IMR-90 (cell line): ENCODE results near the gene TMSB10. TPM values are rescaled to one million over a fixed set of nuclear protein-coding genes. Genes with fewer than 3 reads are reported as not detected.
"Not testable (repeated sequence)": the region's sequence is repeated elsewhere in the genome, so short reads cannot be mapped to it uniquely, and the experiment has no call there.

ENCODE experiments used
- ATAC-seq: fragments of 200-7000 bp; cut with Tn5 transposase; 2 replicates; pipeline ENCODE4 v1.9.1; 2020; ENCODE audit warnings: low read depth, mild to moderate bottlenecking, moderate library complexity
- BruUV-seq: library from RNA; stranded (reverse); fragments of 400-500 nt; replicated peaks from 2 replicates; lab custom pipeline; 2021; lab: Mats Ljungman, UMichigan
- CTCF ChIA-PET: fragments of 300-600 bp; formaldehyde crosslinking; extraction: SDS; loops from one replicate; lab custom pipeline; 2021; ENCODE audit warnings: antibody characterized with exemption; lab: Yijun Ruan, JAX
- POLR2A ChIA-PET: fragments of 300-600 bp; sonication (Branson Sonifier 250); formaldehyde crosslinking; loops from one replicate; lab custom pipeline; 2022; ENCODE audit warnings: antibody characterized with exemption; ENCODE audit not compliant: unreplicated experiment; lab: Charles Lee
- DNase-seq: peaks from one replicate; pipeline ENCODE4 v3.0.0; 2013
- H2AFZ ChIP-seq: replicated peaks from 2 replicates; pipeline ENCODE3; 2013; ENCODE audit warnings: low read length, mild to moderate bottlenecking; ENCODE audit not compliant: poor library complexity
- H2AK5ac ChIP-seq: 2 replicates; pipeline ENCODE4 v1.6.1; 2013; ENCODE audit warnings: low read depth, low read length, inconsistent platforms
- H2AK9ac ChIP-seq: replicated peaks from 2 replicates; pipeline ENCODE3; 2013; ENCODE audit warnings: mild to moderate bottlenecking, low read depth, low read length, moderate library complexity; ENCODE audit not compliant: poor library complexity
- H2BK120ac ChIP-seq: 2 replicates; pipeline ENCODE4 v1.6.1; 2013; ENCODE audit warnings: low read depth, low read length, inconsistent platforms
- H2BK15ac ChIP-seq: 3 replicates; pipeline ENCODE4 v1.6.1; 2013; ENCODE audit warnings: low read depth, low read length, inconsistent platforms
- H2BK20ac ChIP-seq: 2 replicates; pipeline ENCODE4 v1.6.1; 2013; ENCODE audit warnings: low read depth, mild to moderate bottlenecking, inconsistent platforms, low read length, moderate library complexity
- H2BK5ac ChIP-seq: 2 replicates; pipeline ENCODE4 v1.6.1; 2013; ENCODE audit warnings: mild to moderate bottlenecking, low read depth, low read length, inconsistent platforms; ENCODE audit not compliant: poor library complexity, severe bottlenecking
- H3K14ac ChIP-seq: replicated peaks from 2 replicates; pipeline ENCODE4 v1.6.1; 2013; ENCODE audit warnings: low read depth, low read length, inconsistent platforms
- H3K18ac ChIP-seq: 2 replicates; pipeline ENCODE4 v1.6.1; 2013; ENCODE audit warnings: low read depth, low read length, control low read depth
- H3K23ac ChIP-seq: 2 replicates; pipeline ENCODE4 v1.6.1; 2013; ENCODE audit warnings: low read depth, low read length, inconsistent platforms
- H3K27ac ChIP-seq: 2 replicates; pipeline ENCODE4 v1.5.1; 2013; ENCODE audit warnings: mild to moderate bottlenecking, control low read depth, low read length; ENCODE audit not compliant: insufficient read depth
- H3K27me3 ChIP-seq: 2 replicates; pipeline ENCODE4 v1.6.1; 2013; ENCODE audit warnings: low read length; ENCODE audit not compliant: control insufficient read depth, insufficient read depth
- H3K36me3 ChIP-seq: 2 replicates; pipeline ENCODE4 v1.6.1; 2013; ENCODE audit warnings: low read length, mixed read lengths; ENCODE audit not compliant: control insufficient read depth, insufficient read depth
- H3K4ac ChIP-seq: 2 replicates; pipeline ENCODE4 v1.6.1; 2013; ENCODE audit warnings: low read depth, low read length, inconsistent platforms
- H3K4me1 ChIP-seq: 2 replicates; pipeline ENCODE4 v1.6.1; 2013; ENCODE audit warnings: low read length, mixed read lengths; ENCODE audit not compliant: control insufficient read depth, insufficient read depth
- H3K4me2 ChIP-seq: 2 replicates; pipeline ENCODE4 v1.6.1; 2013; ENCODE audit warnings: low read depth, mild to moderate bottlenecking, control low read depth, low read length, moderate library complexity
- H3K4me3 ChIP-seq: 2 replicates; pipeline ENCODE4 v1.5.1; 2013; ENCODE audit warnings: low read depth, mild to moderate bottlenecking, control low read depth, low read length, moderate library complexity; ENCODE audit not compliant: insufficient read depth
- H3K56ac ChIP-seq: 2 replicates; pipeline ENCODE4 v1.6.1; 2013; ENCODE audit warnings: low read length, inconsistent platforms; ENCODE audit not compliant: insufficient read depth; ENCODE audit errors: extremely low read depth
- H3K79me1 ChIP-seq, 2 experiments: 2 replicates each; pipeline ENCODE4 v1.6.1; 2013; ENCODE audit warnings: low read length in 2 of 2, inconsistent platforms in 1 of 2, low read depth in 1 of 2
- H3K9ac ChIP-seq: 2 replicates; pipeline ENCODE4 v1.6.1; 2013; ENCODE audit warnings: low read depth, low read length, control low read depth
- H3K9me1 ChIP-seq: 2 replicates; pipeline ENCODE4 v1.6.1; 2013; ENCODE audit warnings: low read length, inconsistent platforms; ENCODE audit not compliant: insufficient read depth
- H3K9me3 ChIP-seq: 2 replicates; pipeline ENCODE4 v1.6.1; 2013; ENCODE audit warnings: low read length; ENCODE audit not compliant: control insufficient read depth, insufficient read depth
- H4K20me1 ChIP-seq: 2 replicates; pipeline ENCODE4 v1.6.1; 2013; ENCODE audit warnings: low read length, inconsistent platforms; ENCODE audit not compliant: insufficient read depth
- H4K5ac ChIP-seq: 2 replicates; pipeline ENCODE4 v1.6.1; 2013; ENCODE audit warnings: mild to moderate bottlenecking, low read depth, low read length, control low read depth
- H4K8ac ChIP-seq, 2 experiments: 2 replicates each; pipeline ENCODE4 v1.6.1; 2013; ENCODE audit warnings: low read depth in 2 of 2, low read length in 2 of 2, control low read depth in 1 of 2, inconsistent platforms in 1 of 2
- H4K91ac ChIP-seq: 2 replicates; pipeline ENCODE4 v1.6.1; 2013; ENCODE audit warnings: low read depth, low read length, inconsistent platforms; ENCODE audit not compliant: insufficient read depth
- WGBS, 2 experiments: methylation state at CpG; one replicate each; pipeline versions ENCODE4 v1.1.5 to v1.1.7; 2013; ENCODE audit warnings: missing lambda C conversion rate in 2 of 2; ENCODE audit not compliant: insufficient read length in 1 of 2; ENCODE audit errors: extremely low coverage in 2 of 2; 5-methylcytosine and 5-hydroxymethylcytosine counted together
- dilution Hi-C: fragments of 300-500 bp; cut with HindIII; formaldehyde crosslinking; loops from one replicate; pipeline ENCODE4 v1.14.3; 2018; ENCODE audit warnings: low sequenced_read_pairs; ENCODE audit not compliant: unreplicated experiment
- in situ Hi-C: fragments of 300-500 bp; cut with MboI; formaldehyde crosslinking; loops from 3 replicates; pipeline ENCODE4 v1.14.3; 2019; ENCODE audit warnings: low sequenced_read_pairs, inconsistent platforms, mixed read lengths
- intact Hi-C: fragments of 100-400 bp; cut with micrococcal nuclease; formaldehyde crosslinking; loops from 2 replicates; pipeline ENCODE4 v1.10.0; 2022
- polyA plus RNA-seq, 3 experiments: library from polyadenylated mRNA; depleted of rRNA; stranded (reverse); fragments of >200 nt; gene quantifications; 2 replicates each; pipeline ENCODE4 v1.2.3, GENCODE V29; 2012; ENCODE audit warnings: low replicate concordance in 1 of 3
- total RNA-seq: library from RNA; depleted of rRNA; stranded (reverse); fragments of >200 nt; gene quantifications from 2 replicates; pipeline ENCODE4 v1.2.3, GENCODE V29; 2012

The TMSB10 gene
- total and polyA plus RNA-seq, 2 of the 4 experiments (the other 2 are of a cell fraction), result 3,620 to 5,527 TPM

DNA sequence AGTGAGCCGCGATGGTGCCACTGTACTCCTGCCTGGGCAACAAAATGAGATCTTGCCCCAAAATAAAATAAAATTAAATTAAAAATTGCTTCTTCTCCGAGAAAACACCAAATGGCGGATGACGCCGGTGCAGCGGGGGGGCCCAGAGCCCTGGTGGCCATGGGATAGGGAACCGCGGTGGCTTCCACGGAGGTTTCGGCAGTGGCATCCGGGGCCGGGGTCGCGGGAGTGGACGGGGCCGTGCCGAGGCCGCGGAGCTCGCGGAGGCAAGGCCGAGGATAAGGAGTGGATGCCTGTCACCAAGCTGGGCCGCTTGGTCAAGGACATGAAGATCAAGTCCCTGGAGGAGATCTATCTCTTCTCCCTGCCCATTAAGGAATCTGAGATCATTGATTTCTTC is 10.2 kb downstream of the TMSB10 start:
- H2BK20ac ChIP-seq, H4K8ac ChIP-seq, H3K4me3 ChIP-seq, POLR2A ChIA-PET, H3K9ac ChIP-seq, H3K9me3 ChIP-seq, dilution Hi-C loops, H4K91ac ChIP-seq, H2AFZ ChIP-seq, DNase-seq, BruUV-seq, intact Hi-C loops, H3K18ac ChIP-seq, H3K27me3 ChIP-seq, H2AK5ac ChIP-seq, H2BK15ac ChIP-seq, CTCF ChIA-PET, in situ Hi-C loops, H3K9me1 ChIP-seq, H3K56ac ChIP-seq, H3K4ac ChIP-seq, H4K20me1 ChIP-seq, ATAC-seq, H3K4me2 ChIP-seq, H3K27ac ChIP-seq, H2BK120ac ChIP-seq, H3K4me1 ChIP-seq, H3K14ac ChIP-seq, H2BK5ac ChIP-seq, H4K5ac ChIP-seq, H3K23ac ChIP-seq, H2AK9ac ChIP-seq, H3K36me3 ChIP-seq: not testable (repeated sequence)
- WGBS, 2 experiments, result 100% methylated on average over 4 of the region's 24 CpGs; no CpG with 5 or more reads in 1 of the 2 experiments
- peaks cover 11 to 15% of the 10 kb centered on the region in 2 experiments for H3K79me1 ChIP-seq

GRCh38 chr2:84917821-84918220 is 12.4 kb downstream of the TMSB10 start:
- H3K9ac ChIP-seq, H2AFZ ChIP-seq, in situ Hi-C loops, BruUV-seq, H3K9me1 ChIP-seq, H3K23ac ChIP-seq, H3K4me2 ChIP-seq, H4K91ac ChIP-seq, H3K27ac ChIP-seq, ATAC-seq, intact Hi-C loops, H3K9me3 ChIP-seq, H3K4me1 ChIP-seq, CTCF ChIA-PET, dilution Hi-C loops, H4K20me1 ChIP-seq, H3K14ac ChIP-seq, DNase-seq, H3K27me3 ChIP-seq, H3K4me3 ChIP-seq, H3K36me3 ChIP-seq, H2AK9ac ChIP-seq, H3K56ac ChIP-seq: not testable (repeated sequence)
- WGBS, 2 experiments, result no CpG with 5 or more reads among the region's 5 CpGs
- 0 out of 2 replicates have a peak overlapping the region, but pooled peaks have one; percentile 16 for H3K18ac ChIP-seq
- peak overlapping the region; percentile 97 for H2BK5ac ChIP-seq
- peak overlapping the region; percentile 69 for H2AK5ac ChIP-seq
- peaks cover 11 to 15% of the 10 kb centered on the region in 2 experiments for H3K79me1 ChIP-seq
- POLR2A ChIA-PET, result interaction anchor here (0.9 kb wide), 1 partner anchor 11 kb away, joined by 22 read pairs; no protein-coding TSS in a partner anchor
- peak overlapping the region; percentile 84 for H2BK20ac ChIP-seq
- peak overlapping the region in 1 of 2 experiments; percentile 13; a peak in 1 of 4 replicates for H4K8ac ChIP-seq
- peak overlapping the region; percentile 52 for H3K4ac ChIP-seq
- H2BK120ac ChIP-seq, result peak overlapping the region; percentile 98
- peak overlapping the region; percentile 77; the same call in 2 of the 3 replicates for H2BK15ac ChIP-seq
- peak overlapping the region; percentile 53; the same call in 1 of the 2 replicates for H4K5ac ChIP-seq
